ENCODE data around the gene ZNF43.

- TF ChIP-seq POLR2AphosphoS5 (IDR thresholded peaks at IDR 0.05; ENCODE audit: borderline replicate concordance, low read depth, low read length) (no peak), EZH2 (IDR thresholded peaks at IDR 0.05) (no peak), FOXP2 (optimal IDR thresholded peaks at IDR 0.05; ENCODE audit: control extremely low read depth, extremely low read length, insufficient read depth) (no peak)
Measured at GRCh38 chr19:21789466-21790085, 46.4 kb downstream of the ZNF43 start.
